ENCODE data around the gene CFAP69. TPM values are rescaled to one million over a fixed set of nuclear protein-coding genes. Genes with fewer than 3 reads are reported as not detected.
A peak's percentile ranks its signal among the peaks of the same experiment; 100 is the strongest.

Gene CFAP69
- total and polyA plus RNA-seq, 10 of the 15 experiments (the other 5 are each of a cell fraction or from before 2014, with no cell fraction given), result 0.11 to 3.1 (median 0.48) TPM; not detected in 1

DNA sequence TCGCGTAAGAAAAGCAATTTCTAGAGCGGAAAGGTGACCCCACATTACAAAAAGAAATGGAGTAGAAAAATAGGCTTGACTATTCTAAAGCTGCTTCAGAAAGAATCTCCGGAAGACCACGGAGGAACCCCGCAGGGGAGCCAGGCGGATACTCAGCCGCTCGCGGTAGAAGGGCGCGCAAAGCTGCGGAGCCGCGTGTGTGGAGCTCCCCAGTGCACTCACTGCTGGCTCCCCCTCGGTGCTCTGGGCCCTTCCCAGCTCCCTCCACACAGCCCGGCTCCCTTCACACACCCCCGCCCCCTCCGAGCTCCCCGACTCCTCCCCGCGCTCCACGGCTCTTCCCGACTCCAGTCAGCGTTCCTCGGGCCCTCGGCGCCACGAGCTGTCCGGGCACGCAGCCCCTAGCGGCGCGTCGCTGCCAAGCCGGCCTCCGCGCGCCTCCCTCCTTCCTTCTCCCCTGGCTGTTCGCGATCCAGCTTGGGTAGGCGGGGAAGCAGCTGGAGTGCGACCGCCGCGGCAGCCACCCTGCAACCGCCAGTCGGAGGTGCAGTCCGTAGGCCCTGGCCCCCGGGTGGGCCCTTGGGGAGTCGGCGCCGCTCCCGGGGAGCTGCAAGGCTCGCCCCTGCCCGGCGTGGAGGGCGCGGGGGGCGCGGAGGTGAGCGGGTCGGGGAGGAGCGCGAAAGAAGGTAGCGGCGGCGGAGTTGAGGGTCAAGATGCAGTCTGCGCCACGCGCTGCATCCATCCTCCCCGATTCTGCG lies 33.4 kb upstream of the CFAP69 start, which contains the start of gene STEAP2 (continued):
- TF ChIP-seq, protein P1, sequence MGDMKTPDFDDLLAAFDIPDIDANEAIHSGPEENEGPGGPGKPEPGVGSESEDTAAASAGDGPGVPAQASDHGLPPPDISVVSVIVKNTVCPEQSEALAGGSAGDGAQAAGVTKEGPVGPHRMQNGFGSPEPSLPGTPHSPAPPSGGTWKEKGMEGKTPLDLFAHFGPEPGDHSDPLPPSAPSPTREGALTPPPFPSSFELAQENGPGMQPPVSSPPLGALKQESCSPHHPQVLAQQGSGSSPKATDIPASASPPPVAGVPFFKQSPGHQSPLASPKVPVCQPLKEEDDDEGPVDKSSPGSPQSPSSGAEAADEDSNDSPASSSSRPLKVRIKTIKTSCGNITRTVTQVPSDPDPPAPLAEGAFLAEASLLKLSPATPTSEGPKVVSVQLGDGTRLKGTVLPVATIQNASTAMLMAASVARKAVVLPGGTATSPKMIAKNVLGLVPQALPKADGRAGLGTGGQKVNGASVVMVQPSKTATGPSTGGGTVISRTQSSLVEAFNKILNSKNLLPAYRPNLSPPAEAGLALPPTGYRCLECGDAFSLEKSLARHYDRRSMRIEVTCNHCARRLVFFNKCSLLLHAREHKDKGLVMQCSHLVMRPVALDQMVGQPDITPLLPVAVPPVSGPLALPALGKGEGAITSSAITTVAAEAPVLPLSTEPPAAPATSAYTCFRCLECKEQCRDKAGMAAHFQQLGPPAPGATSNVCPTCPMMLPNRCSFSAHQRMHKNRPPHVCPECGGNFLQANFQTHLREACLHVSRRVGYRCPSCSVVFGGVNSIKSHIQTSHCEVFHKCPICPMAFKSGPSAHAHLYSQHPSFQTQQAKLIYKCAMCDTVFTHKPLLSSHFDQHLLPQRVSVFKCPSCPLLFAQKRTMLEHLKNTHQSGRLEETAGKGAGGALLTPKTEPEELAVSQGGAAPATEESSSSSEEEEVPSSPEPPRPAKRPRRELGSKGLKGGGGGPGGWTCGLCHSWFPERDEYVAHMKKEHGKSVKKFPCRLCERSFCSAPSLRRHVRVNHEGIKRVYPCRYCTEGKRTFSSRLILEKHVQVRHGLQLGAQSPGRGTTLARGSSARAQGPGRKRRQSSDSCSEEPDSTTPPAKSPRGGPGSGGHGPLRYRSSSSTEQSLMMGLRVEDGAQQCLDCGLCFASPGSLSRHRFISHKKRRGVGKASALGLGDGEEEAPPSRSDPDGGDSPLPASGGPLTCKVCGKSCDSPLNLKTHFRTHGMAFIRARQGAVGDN (IDR thresholded peaks at IDR 0.05), result peak; percentile 90
- TF ChIP-seq ZNF207 (IDR thresholded peaks at IDR 0.05; ENCODE audit: borderline replicate concordance), result no peak
- TF ChIP-seq MEF2A (IDR thresholded peaks at IDR 0.05; ENCODE audit: insufficient read depth, low read depth, low read length), result no peak
- TF ChIP-seq, protein P2, sequence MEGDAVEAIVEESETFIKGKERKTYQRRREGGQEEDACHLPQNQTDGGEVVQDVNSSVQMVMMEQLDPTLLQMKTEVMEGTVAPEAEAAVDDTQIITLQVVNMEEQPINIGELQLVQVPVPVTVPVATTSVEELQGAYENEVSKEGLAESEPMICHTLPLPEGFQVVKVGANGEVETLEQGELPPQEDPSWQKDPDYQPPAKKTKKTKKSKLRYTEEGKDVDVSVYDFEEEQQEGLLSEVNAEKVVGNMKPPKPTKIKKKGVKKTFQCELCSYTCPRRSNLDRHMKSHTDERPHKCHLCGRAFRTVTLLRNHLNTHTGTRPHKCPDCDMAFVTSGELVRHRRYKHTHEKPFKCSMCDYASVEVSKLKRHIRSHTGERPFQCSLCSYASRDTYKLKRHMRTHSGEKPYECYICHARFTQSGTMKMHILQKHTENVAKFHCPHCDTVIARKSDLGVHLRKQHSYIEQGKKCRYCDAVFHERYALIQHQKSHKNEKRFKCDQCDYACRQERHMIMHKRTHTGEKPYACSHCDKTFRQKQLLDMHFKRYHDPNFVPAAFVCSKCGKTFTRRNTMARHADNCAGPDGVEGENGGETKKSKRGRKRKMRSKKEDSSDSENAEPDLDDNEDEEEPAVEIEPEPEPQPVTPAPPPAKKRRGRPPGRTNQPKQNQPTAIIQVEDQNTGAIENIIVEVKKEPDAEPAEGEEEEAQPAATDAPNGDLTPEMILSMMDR (IDR thresholded peaks at IDR 0.05 in 2 of 3, conservative IDR thresholded peaks at IDR 0.05 in 1 of 3; ENCODE audit: control insufficient read depth in 2 of 3, extremely low read depth in 1 of 3, insufficient read depth in 1 of 3, low read depth in 3 of 3, low read length in 3 of 3), result peak; percentile 32 to 61 (median 44)
- TF ChIP-seq CREB1 (IDR thresholded peaks at IDR 0.05; ENCODE audit: low read depth), result no peak
- peak; percentile 77; the same call in 1 of the 2 replicates for TF ChIP-seq BACH1 (IDR thresholded peaks at IDR 0.05; ENCODE audit: borderline replicate concordance)
- no peak for TF ChIP-seq SUPT20H (IDR thresholded peaks at IDR 0.05; ENCODE audit: borderline replicate concordance, control insufficient read depth, low read depth, low read length)
- peak; percentile 67 for TF ChIP-seq DPF2 (IDR thresholded peaks at IDR 0.05)
- no peak for TF ChIP-seq BCL11A (IDR thresholded peaks at IDR 0.05; ENCODE audit: low read depth, low read length)
- no peak for TF ChIP-seq NFYB (IDR thresholded peaks at IDR 0.05; ENCODE audit: insufficient read depth, low read depth, low read length)
- peak; percentile 46 for TF ChIP-seq HDAC6 (IDR thresholded peaks at IDR 0.05; ENCODE audit: unreplicated experiment)
- no peak for TF ChIP-seq ZBED1 (IDR thresholded peaks at IDR 0.05; ENCODE audit: borderline replicate concordance)
- TF ChIP-seq IKZF2 (IDR thresholded peaks at IDR 0.05), result peak; percentile 90 to 94
- TF ChIP-seq LARP7 (IDR thresholded peaks at IDR 0.05), result peak; percentile 73

Data from GM12878 (cell line).